ENCODE data around the gene SHMT1.
"Not testable (repeated sequence)": the region's sequence is repeated elsewhere in the genome, so short reads cannot be mapped to it uniquely, and the experiment has no call there.

SHMT1 gene

DNA sequence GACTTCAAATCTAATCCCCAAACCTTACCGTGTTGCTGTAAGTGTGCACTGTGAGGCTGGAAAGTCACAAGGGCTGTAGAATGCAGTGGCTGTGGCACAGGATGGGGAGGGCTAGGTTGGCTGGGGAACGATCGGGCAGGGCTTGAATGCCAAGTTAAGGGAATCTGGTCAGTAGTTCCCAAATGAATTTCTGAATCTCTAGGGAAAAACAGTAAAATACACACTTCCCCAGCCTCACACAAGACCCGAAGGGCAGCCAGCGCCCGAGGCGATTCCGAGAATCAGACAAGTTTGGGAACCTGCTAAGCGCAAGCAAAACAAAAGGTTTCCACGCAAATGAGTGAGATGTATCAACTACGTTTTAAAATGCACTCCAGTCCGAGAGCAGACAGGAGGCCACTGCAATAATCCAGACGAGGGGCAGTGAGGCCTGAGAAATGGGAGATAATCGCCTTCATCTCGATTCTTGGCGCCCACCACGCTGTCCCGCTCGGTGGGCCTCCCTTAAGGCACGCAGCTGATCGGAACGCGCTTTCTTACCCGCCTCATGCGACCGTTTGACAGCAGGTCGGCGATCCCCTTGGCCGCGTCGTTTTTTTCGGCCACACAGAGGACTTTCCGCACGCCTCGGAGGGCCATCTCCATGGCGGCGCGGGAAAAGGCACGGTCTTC lies 49.2 kb downstream of the SHMT1 start:
- peak overlapping the region; percentile 80 for H3K4me3 ChIP-seq (ENCODE audit: low read length)
- no peak for DNase-seq (ENCODE audit: low read depth, low spot score)

DNA sequence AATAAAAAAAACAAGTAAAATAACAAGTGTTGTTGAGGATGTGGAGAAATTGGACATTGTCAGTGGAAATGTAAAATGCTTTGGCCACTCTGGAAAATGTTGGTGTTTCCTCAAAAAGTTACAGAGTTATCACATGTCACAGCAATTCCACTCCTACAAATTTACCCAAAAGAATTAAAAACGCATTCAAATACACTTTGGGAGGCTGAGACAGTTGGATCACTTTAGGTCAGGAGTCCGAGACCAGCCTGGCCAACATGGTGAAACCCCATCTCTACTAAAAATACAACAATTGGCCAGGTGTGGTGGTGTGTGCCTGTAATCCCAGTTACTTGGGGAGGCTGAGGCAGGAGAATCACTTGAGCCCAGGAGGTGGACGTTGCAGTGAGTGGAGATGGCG lies 54.1 kb downstream of the SHMT1 start:
- H3K4me3 ChIP-seq (ENCODE audit: low read length) = no peak overlapping the region
- DNase-seq (ENCODE audit: low read depth, low spot score) = no peak

GRCh38 chr17:18303206-18303605 lies 60.1 kb downstream of the SHMT1 start:
- not testable (repeated sequence) for H3K4me3 ChIP-seq (ENCODE audit: low read length); DNase-seq (ENCODE audit: low read depth, low spot score)

DNA sequence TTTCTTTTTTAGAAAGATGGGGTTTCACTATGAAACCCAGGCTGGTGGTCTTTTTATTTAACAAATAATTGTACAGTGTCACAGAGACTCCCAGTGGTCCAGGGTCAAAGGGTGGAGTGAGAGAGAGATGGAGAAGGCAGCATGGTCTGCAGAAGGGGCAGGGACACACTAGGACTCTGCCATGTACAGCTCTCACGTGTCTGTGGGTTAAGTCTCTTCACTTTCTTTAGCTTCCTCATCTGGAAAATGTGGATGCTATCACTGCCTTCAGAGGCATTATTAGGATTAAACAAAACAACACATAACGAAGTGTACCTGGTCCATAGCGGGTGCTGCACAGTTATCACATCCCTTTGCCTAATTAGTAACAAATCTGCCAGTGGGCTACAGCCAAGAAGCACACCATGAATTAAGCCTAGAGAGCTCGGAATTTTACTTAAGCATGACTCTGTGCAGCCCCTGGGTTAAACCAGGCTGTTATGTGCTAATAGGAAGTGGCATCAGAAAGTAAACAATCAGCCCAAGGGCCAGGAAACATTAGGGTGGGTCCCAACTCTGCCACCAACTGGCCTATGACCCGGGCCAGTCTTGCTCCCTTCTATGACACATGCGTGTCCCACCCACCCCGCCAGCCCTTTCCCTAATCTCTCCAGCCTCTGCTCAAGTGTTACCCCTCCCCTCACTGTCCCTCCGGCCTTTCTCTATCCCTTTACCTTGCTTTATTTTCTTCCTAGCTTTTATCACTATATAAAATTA lies 62.4 kb downstream of the SHMT1 start:
- no peak for DNase-seq (ENCODE audit: low read depth, low spot score)
- H3K4me3 ChIP-seq (ENCODE audit: low read length) = no peak overlapping the region

- not testable (repeated sequence) for H3K4me3 ChIP-seq (ENCODE audit: low read length)
Measured at GRCh38 chr17:18298061-18298460, 65.3 kb downstream of the SHMT1 start.

GRCh38 chr17:18291718-18292540 lies 71.4 kb downstream of the SHMT1 start:
- no peak for DNase-seq (ENCODE audit: low read depth, low spot score)
- no peak overlapping the region for H3K4me3 ChIP-seq (ENCODE audit: low read length)

More at GRCh38 chr17:18298061-18298460, 65.3 kb downstream of the SHMT1 start:
- DNase-seq (ENCODE audit: low read depth, low spot score) = not testable (repeated sequence)

DNA sequence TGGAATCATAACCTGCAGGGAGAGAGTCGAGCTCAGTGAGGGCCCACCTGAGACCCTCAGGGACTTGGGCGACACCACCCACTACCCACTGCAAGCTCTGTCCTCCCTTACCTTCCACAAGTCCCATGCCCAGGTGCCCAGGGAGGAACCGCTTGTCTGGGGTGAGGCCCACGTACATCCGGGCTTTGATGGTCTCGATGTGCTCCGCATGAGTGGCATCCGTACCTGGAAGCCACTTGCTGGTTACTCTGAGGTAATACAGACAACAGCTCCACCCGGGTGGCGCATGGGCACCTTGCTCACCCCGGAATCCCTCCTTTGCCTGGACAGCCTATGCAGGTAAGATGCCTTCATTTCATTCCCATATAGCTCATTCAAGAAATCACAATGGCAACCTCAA lies 78.1 kb downstream of the SHMT1 start:
- no peak for DNase-seq (ENCODE audit: low read depth, low spot score)
- no peak overlapping the region for H3K4me3 ChIP-seq (ENCODE audit: low read length)

DNA sequence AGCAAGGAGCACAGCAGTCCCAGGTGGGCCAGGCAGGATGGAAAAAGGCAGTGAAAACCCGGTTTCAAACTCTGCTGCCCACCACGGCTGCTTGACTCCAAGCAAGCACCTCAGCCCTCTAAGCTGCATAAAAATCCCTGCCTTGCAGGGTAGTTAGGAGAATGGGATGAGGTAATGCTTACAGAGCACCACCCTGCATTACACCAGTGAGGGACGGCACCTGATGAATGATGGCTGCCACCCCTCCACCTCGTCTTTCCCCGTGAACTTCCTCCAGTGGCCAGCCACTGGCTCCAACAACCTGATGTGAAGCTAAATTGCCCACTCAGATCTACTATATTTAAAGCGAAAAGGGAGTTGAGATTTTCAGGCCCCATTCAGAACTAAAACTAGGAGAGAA lies 81.6 kb downstream of the SHMT1 start:
- no peak for DNase-seq (ENCODE audit: low read depth, low spot score)
- H3K4me3 ChIP-seq (ENCODE audit: low read length) = no peak overlapping the region

DNA sequence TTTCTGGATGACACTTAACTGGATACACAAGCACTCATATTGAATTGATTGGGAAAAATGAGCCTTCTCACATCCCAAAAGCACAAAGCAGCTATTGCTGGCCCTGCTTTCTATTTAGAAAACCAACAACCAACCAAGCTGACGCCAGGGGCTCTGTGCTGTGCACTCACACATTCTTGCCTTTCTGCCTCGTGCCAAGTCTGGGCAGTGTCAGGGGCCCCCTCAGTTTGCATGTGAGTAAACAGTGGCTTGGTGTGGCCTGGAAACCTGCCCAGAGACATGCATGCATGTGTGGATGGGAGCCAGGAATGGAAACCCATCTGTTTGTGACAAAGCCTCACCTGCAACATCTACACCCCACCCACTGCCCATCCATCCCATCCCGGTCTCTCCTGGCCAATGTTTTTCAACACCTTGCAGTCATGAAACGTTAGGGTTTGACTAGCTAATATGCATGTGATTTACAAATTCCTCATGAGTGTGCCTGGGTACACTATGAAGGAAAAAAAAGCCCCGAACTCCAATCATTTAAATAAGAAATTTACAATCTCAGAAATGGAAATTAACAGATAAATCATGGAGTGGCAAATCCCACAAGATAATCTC lies 82.5 kb downstream of the SHMT1 start:
- no peak for DNase-seq (ENCODE audit: low read depth, low spot score)
- H3K4me3 ChIP-seq (ENCODE audit: low read length) = no peak overlapping the region

DNA sequence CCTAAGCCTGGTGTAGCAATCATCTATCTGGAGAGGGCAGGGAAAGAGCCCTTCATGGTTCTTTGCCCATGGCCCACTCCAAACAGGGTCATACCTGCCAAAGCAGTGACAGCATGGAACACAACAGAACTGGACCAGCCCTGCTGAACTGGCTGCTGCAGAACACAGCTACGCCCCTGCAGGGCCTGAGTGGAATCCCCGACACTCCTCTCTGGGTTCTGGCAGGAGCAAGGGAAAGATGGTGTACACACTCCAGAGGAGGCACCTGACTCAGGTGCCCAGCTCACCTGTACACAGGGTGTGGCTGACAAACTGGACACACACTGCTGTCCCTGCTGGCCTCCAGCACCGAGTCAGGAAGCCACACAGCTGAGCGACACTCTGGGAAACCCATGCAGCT lies 83.1 kb downstream of the SHMT1 start:
- no peak for DNase-seq (ENCODE audit: low read depth, low spot score)
- H3K4me3 ChIP-seq (ENCODE audit: low read length) = no peak overlapping the region

DNA sequence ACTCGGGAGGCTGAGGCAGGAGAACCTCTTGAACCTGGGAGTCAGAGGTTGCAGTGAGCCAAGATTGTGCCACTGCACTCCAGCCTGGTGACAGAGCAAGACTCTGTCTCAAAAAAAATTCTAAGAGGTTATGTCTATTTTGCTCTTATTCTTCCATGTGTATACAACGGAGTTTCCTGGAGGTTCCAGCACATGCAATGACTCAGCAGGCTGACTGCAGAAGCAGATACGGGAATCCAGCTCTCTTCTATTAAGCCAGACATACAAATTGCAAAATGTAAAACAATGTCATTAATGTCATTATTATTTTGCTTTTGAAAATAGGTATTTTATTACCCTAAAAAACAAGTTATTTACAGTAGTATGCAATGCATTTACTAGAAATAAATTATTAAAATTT lies 84.5 kb downstream of the SHMT1 start:
- H3K4me3 ChIP-seq (ENCODE audit: low read length) = no peak overlapping the region
- DNase-seq (ENCODE audit: low read depth, low spot score) = no peak
